Neuronal stem cell (in vitro differentiated cells): ENCODE results near the gene XXYLT1.

ENCODE experiments used
- DNase-seq: peaks from one replicate; pipeline ENCODE4 v3.0.0-alpha.2; 2013; ENCODE audit warnings: low spot score
- H2AFZ ChIP-seq: one replicate; pipeline ENCODE4 v1.6.1; 2013; ENCODE audit warnings: mild to moderate bottlenecking, low read length, inconsistent platforms
- H2AK5ac ChIP-seq: 2 replicates; pipeline ENCODE4 v1.6.1; 2013; ENCODE audit warnings: low read depth, mild to moderate bottlenecking, inconsistent platforms, low read length, moderate library complexity, mixed read lengths
- H2BK120ac ChIP-seq: 2 replicates; pipeline ENCODE4 v1.6.1; 2013; ENCODE audit warnings: low read depth, mild to moderate bottlenecking, inconsistent platforms, low read length, moderate library complexity, mixed read lengths
- H2BK12ac ChIP-seq: one replicate; pipeline ENCODE4 v1.6.1; 2013; ENCODE audit warnings: low read length, inconsistent platforms
- H2BK15ac ChIP-seq: 2 replicates; pipeline ENCODE4 v1.6.1; 2013; ENCODE audit warnings: mild to moderate bottlenecking, low read length, inconsistent platforms, mixed read lengths
- H2BK5ac ChIP-seq: one replicate; pipeline ENCODE4 v1.6.1; 2013; ENCODE audit warnings: inconsistent platforms, mild to moderate bottlenecking, low read length, moderate library complexity
- H3K14ac ChIP-seq: one replicate; pipeline ENCODE4 v1.6.1; 2013; ENCODE audit warnings: low read length, inconsistent platforms
- H3K18ac ChIP-seq: 2 replicates; pipeline ENCODE4 v1.6.1; 2013; ENCODE audit warnings: low read length, inconsistent platforms
- H3K23ac ChIP-seq: 2 replicates; pipeline ENCODE4 v1.6.1; 2013; ENCODE audit warnings: low read depth, mild to moderate bottlenecking, mixed read lengths, low read length, inconsistent platforms; ENCODE audit not compliant: poor library complexity
- H3K27ac ChIP-seq: replicated peaks from 3 replicates; pipeline ENCODE4 v1.5.1; 2013; ENCODE audit warnings: low read length, inconsistent platforms
- H3K27me3 ChIP-seq, 3 experiments: 2 replicates each; pipeline ENCODE4 v1.6.1; 2013; ENCODE audit warnings: low read length in 3 of 3, mild to moderate bottlenecking in 2 of 3, inconsistent platforms in 1 of 3, low read depth in 1 of 3, mixed read lengths in 1 of 3, moderate library complexity in 1 of 3; ENCODE audit not compliant: control insufficient read depth in 3 of 3, insufficient read depth in 3 of 3
- H3K36me3 ChIP-seq, 2 donors: replicated peaks in 1 of 2; 2 replicates each; pipeline ENCODE4 v1.6.1; 2013; ENCODE audit warnings: low read length in 2 of 2; ENCODE audit not compliant: control insufficient read depth in 2 of 2, insufficient read depth in 2 of 2
- H3K4ac ChIP-seq: 2 replicates; pipeline ENCODE4 v1.6.1; 2013; ENCODE audit warnings: inconsistent platforms, mild to moderate bottlenecking, low read length, moderate library complexity
- H3K4me1 ChIP-seq, 2 donors: 1 replicate in 1 of 2; 2 replicates in 1 of 2; pipeline ENCODE4 v1.6.1; 2013; ENCODE audit warnings: low read length in 2 of 2, low read depth in 1 of 2; ENCODE audit not compliant: control insufficient read depth in 2 of 2, insufficient read depth in 1 of 2
- H3K4me2 ChIP-seq: one replicate; pipeline ENCODE4 v1.6.1; 2013; ENCODE audit warnings: mild to moderate bottlenecking, low read length, inconsistent platforms; ENCODE audit not compliant: insufficient read depth, poor library complexity, severe bottlenecking
- H3K4me3 ChIP-seq, 2 donors: 2 replicates each; pipeline ENCODE4 v1.5.1; 2013; ENCODE audit warnings: low read length in 2 of 2, mild to moderate bottlenecking in 2 of 2, inconsistent platforms in 1 of 2, moderate library complexity in 1 of 2
- H3K79me1 ChIP-seq: one replicate; pipeline ENCODE4 v1.6.1; 2013; ENCODE audit warnings: low read depth, mild to moderate bottlenecking, inconsistent platforms, low read length, moderate library complexity
- H3K9ac ChIP-seq: one replicate; pipeline ENCODE4 v1.6.1; 2013; ENCODE audit warnings: mild to moderate bottlenecking, low read depth, low read length, inconsistent platforms; ENCODE audit not compliant: poor library complexity
- H3K9me3 ChIP-seq, 2 donors: replicated peaks in 1 of 2; 2 replicates each; pipeline versions ENCODE3 to v1.6.1; 2013; ENCODE audit warnings: low read length in 2 of 2, mild to moderate bottlenecking in 2 of 2, inconsistent platforms in 1 of 2, low read depth in 1 of 2, mixed read lengths in 1 of 2, moderate library complexity in 1 of 2; ENCODE audit not compliant: control insufficient read depth in 2 of 2, insufficient read depth in 1 of 2
- H4K8ac ChIP-seq: one replicate; pipeline ENCODE4 v1.6.1; 2013; ENCODE audit warnings: low read depth, mild to moderate bottlenecking, inconsistent platforms, low read length, moderate library complexity
- H4K91ac ChIP-seq: one replicate; pipeline ENCODE4 v1.6.1; 2013; ENCODE audit warnings: low read length, low read depth, mild to moderate bottlenecking, inconsistent platforms; ENCODE audit not compliant: poor library complexity
- WGBS, 2 donors: extraction: QIAGEN DNeasy Blood & Tissue Kit; methylation state at CpG; one replicate each; pipeline ENCODE4 v1.1.7; 2013; ENCODE audit warnings: missing lambda C conversion rate in 2 of 2, mixed read lengths in 1 of 2; ENCODE audit not compliant: insufficient read length in 2 of 2, insufficient replicate concordance in 1 of 2; ENCODE audit errors: extremely low coverage in 2 of 2; 5-methylcytosine and 5-hydroxymethylcytosine counted together

XXYLT1 gene

GRCh38 chr3:195184716-195185421, 86.1 kb downstream of the XXYLT1 start:
- H3K4me3 ChIP-seq = no peak overlapping the region
- no peak overlapping the region for H2AK5ac ChIP-seq
- H3K27ac ChIP-seq = no peak overlapping the region
- peaks cover 13 to 28% of the 10 kb centered on the region in 2 donors for H3K4me1 ChIP-seq
- H3K23ac ChIP-seq = no peak overlapping the region
- no peak overlapping the region for H4K8ac ChIP-seq
- no peak overlapping the region for H2AFZ ChIP-seq
- H2BK15ac ChIP-seq = no peak overlapping the region
- no peak for DNase-seq
- H3K4ac ChIP-seq = no peak overlapping the region
- no peak overlapping the region for H4K91ac ChIP-seq
- no peak overlapping the region for H3K14ac ChIP-seq
- H3K79me1 ChIP-seq = no peaks in the 10 kb centered on the region
- H3K36me3 ChIP-seq = no peaks in the 10 kb centered on the region
- no CpG with 5 or more reads among the region's 3 CpGs for WGBS, 2 donors
- no peaks in the 10 kb centered on the region for H3K27me3 ChIP-seq
- no peak overlapping the region for H2BK120ac ChIP-seq
- H2BK12ac ChIP-seq = no peak overlapping the region
- no peak overlapping the region for H3K18ac ChIP-seq
- no peak overlapping the region for H2BK5ac ChIP-seq
- H3K9ac ChIP-seq = no peak overlapping the region
- H3K4me2 ChIP-seq = no peak overlapping the region
- peaks cover 0 to 4% of the 10 kb centered on the region in 2 donors for H3K9me3 ChIP-seq

- no peak overlapping the region for H2AFZ ChIP-seq
- no peaks in the 10 kb centered on the region for H3K9me3 ChIP-seq
- H2BK15ac ChIP-seq = no peak overlapping the region
- no peak overlapping the region for H3K4me2 ChIP-seq
- no peak overlapping the region for H2BK12ac ChIP-seq
- H3K18ac ChIP-seq = no peak overlapping the region
- no peak overlapping the region for H4K8ac ChIP-seq
- no peak overlapping the region for H3K4me3 ChIP-seq
- DNase-seq = no peak
- H3K27ac ChIP-seq = no peak overlapping the region
- no peak overlapping the region for H2AK5ac ChIP-seq
- H3K4ac ChIP-seq = no peak overlapping the region
- H2BK5ac ChIP-seq = peak overlapping the region; percentile 4
- peaks cover 0 to 5% of the 10 kb centered on the region in 2 donors for H3K36me3 ChIP-seq
- no peak overlapping the region for H3K9ac ChIP-seq
- no peak overlapping the region for H2BK120ac ChIP-seq
- no peaks in the 10 kb centered on the region for H3K27me3 ChIP-seq
- H3K79me1 ChIP-seq = no peaks in the 10 kb centered on the region
- no CpG with 5 or more reads among the region's 9 CpGs for WGBS, 2 donors
- no peak overlapping the region for H3K23ac ChIP-seq
- H3K14ac ChIP-seq = no peak overlapping the region
- no peak overlapping the region for H4K91ac ChIP-seq
- peaks cover 11 to 26% of the 10 kb centered on the region in 2 donors for H3K4me1 ChIP-seq
These were observed 87.7 kb downstream of the XXYLT1 start for GRCh38 chr3:195183071-195183776.

- Histone ChIP-seq H2BK15ac (no peak overlapping the region), H3K14ac (no peak overlapping the region), H3K9me3 (peaks cover 0 to under 1% of the 10 kb centered on the region in 2 donors), H3K23ac (no peak overlapping the region), H3K79me1 (no peaks in the 10 kb centered on the region), H3K18ac (no peak overlapping the region), H2BK120ac (no peak overlapping the region), H2BK5ac (no peak overlapping the region), H3K36me3 (peaks cover 0 to 5% of the 10 kb centered on the region in 2 donors), H3K27ac (no peak overlapping the region), H3K9ac (no peak overlapping the region), H3K27me3 (no peaks in the 10 kb centered on the region), H3K4me1 (peaks cover 9 to 19% of the 10 kb centered on the region in 2 donors), H3K4me3 (no peak overlapping the region), H2AFZ (no peak overlapping the region), H4K91ac (no peak overlapping the region), H3K4me2 (no peak overlapping the region), H4K8ac (no peak overlapping the region), H3K4ac (no peak overlapping the region), H2AK5ac (no peak overlapping the region), H2BK12ac (no peak overlapping the region)
- whole genome bisulfite sequencing, 2 donors = no CpG with 5 or more reads among the region's 5 CpGs
- no peak for DNase-seq
These were observed 88.5 kb downstream of the XXYLT1 start for GRCh38 chr3:195182470-195182795.

GRCh38 chr3:195181741-195182469, 89.1 kb downstream of the XXYLT1 start:
- no peak overlapping the region for H2BK120ac ChIP-seq
- no peak overlapping the region for H3K14ac ChIP-seq
- H3K27me3 ChIP-seq = no peaks in the 10 kb centered on the region
- WGBS, 2 donors = no CpG with 5 or more reads among the region's 7 CpGs
- no peak overlapping the region for H3K9ac ChIP-seq
- no peak overlapping the region for H3K4me3 ChIP-seq
- H3K4ac ChIP-seq = no peak overlapping the region
- no peak overlapping the region for H2BK12ac ChIP-seq
- H4K8ac ChIP-seq = no peak overlapping the region
- H3K23ac ChIP-seq = no peak overlapping the region
- H3K27ac ChIP-seq = no peak overlapping the region
- H2BK15ac ChIP-seq = no peak overlapping the region
- H3K4me1 ChIP-seq = peaks cover 9 to 16% of the 10 kb centered on the region in 2 donors
- H3K9me3 ChIP-seq = peaks cover 0 to 3% of the 10 kb centered on the region in 2 donors
- H4K91ac ChIP-seq = no peak overlapping the region
- no peak overlapping the region for H3K18ac ChIP-seq
- no peak overlapping the region for H2AFZ ChIP-seq
- no peak overlapping the region for H3K4me2 ChIP-seq
- no peak overlapping the region for H2BK5ac ChIP-seq
- H3K79me1 ChIP-seq = no peaks in the 10 kb centered on the region
- no peak overlapping the region for H2AK5ac ChIP-seq
- DNase-seq = no peak
- H3K36me3 ChIP-seq = peaks cover 0 to 5% of the 10 kb centered on the region in 2 donors
